PC-9 (cell line): ENCODE data around the gene SFN. TPM values are rescaled to one million over a fixed set of nuclear protein-coding genes. Genes with fewer than 3 reads are reported as not detected.

ENCODE experiments used
- BruUV-seq: library from RNA; stranded (reverse); fragments of 400-500 nt; replicated peaks from 2 replicates; lab custom pipeline; 2021; lab: Mats Ljungman, UMichigan
- CTCF ChIA-PET: fragments of 300-600 bp; sonication (Branson Sonifier 250); formaldehyde crosslinking; loops from one replicate; lab custom pipeline; 2022; ENCODE audit warnings: antibody characterized with exemption; lab: Charles Lee
- POLR2A ChIA-PET: fragments of 300-600 bp; sonication (Branson Sonifier 250); formaldehyde crosslinking; loops from one replicate; lab custom pipeline; 2022; ENCODE audit warnings: antibody characterized with exemption; ENCODE audit not compliant: unreplicated experiment; lab: Charles Lee
- DNase-seq, 2 experiments: peaks; one replicate each; pipeline versions ENCODE4 v3.0.0 to v3.0.0-alpha.2; 2015 to 2022; ENCODE audit warnings: mixed read lengths in 1 of 2
- H2AFZ ChIP-seq: fragments of 200-600 bp; sonication (generic); 2 replicates; pipeline ENCODE4 v1.8.1; 2017; ENCODE audit warnings: antibody characterized with exemption
- H3F3A ChIP-seq: fragments of 200-600 bp; sonication (generic); 2 replicates; pipeline ENCODE4 v1.8.1; 2017; ENCODE audit warnings: antibody characterized with exemption, mild to moderate bottlenecking, low read depth; ENCODE audit not compliant: insufficient read depth
- H3K27ac ChIP-seq: fragments of 200-600 bp; sonication (generic); 2 replicates; pipeline ENCODE4 v1.6.1; 2016; ENCODE audit warnings: mixed run types
- H3K27me3 ChIP-seq: fragments of 200-600 bp; sonication (generic); 2 replicates; pipeline ENCODE4 v1.6.1; 2016; ENCODE audit warnings: low read depth, mixed run types; ENCODE audit not compliant: insufficient read depth
- H3K36me3 ChIP-seq: fragments of 200-600 bp; sonication (generic); 2 replicates; pipeline ENCODE4 v1.6.1; 2016; ENCODE audit warnings: low read depth, mixed run types
- H3K4me1 ChIP-seq: fragments of 200-600 bp; sonication (generic); replicated peaks from 2 replicates; pipeline ENCODE4 v1.6.1; 2016; ENCODE audit warnings: mixed run types; ENCODE audit not compliant: insufficient read depth
- H3K4me2 ChIP-seq: fragments of 200-600 bp; sonication (generic); 2 replicates; pipeline ENCODE4 v1.6.1; 2017; ENCODE audit warnings: mixed run types
- H3K4me3 ChIP-seq: fragments of 200-600 bp; sonication (generic); 2 replicates; pipeline ENCODE4 v1.6.1; 2016; ENCODE audit warnings: mixed run types
- H3K79me2 ChIP-seq: fragments of 200-600 bp; sonication (generic); 2 replicates; pipeline ENCODE4 v1.6.1; 2017; ENCODE audit warnings: low read depth, mixed run types
- H3K9me2 ChIP-seq: fragments of 200-600 bp; sonication (generic); 2 replicates; pipeline ENCODE4 v1.8.1; 2017; ENCODE audit warnings: mild to moderate bottlenecking; ENCODE audit not compliant: insufficient read depth
- H3K9me3 ChIP-seq: fragments of 200-600 bp; sonication (generic); 2 replicates; pipeline ENCODE4 v1.8.1; 2016; ENCODE audit warnings: low read depth; ENCODE audit not compliant: insufficient read depth
- H4K20me1 ChIP-seq: fragments of 200-600 bp; sonication (generic); 2 replicates; pipeline ENCODE4 v1.8.1; 2017; ENCODE audit not compliant: insufficient read depth
- EZH2 ChIP-seq: fragments of 200-600 bp; sonication (generic); IDR thresholded peaks from 2 replicates; pipeline ENCODE4 v1.8.0; 2017; ENCODE audit warnings: antibody characterized with exemption, low read depth
- intact Hi-C: fragments of 100-400 bp; cut with micrococcal nuclease; formaldehyde crosslinking; loops from one replicate; pipeline ENCODE4 v1.10.0; 2022; ENCODE audit not compliant: unreplicated experiment
- total RNA-seq: library from RNA; stranded (reverse); gene quantifications from 2 replicates; pipeline ENCODE4 v1.2.3, GENCODE V29; 2021
- TF ChIP-seq, protein P1 (sequence below): fragments of 200-600 bp; sonication (generic); conservative IDR thresholded peaks from 2 replicates; pipeline ENCODE4 v1.6.1; 2017; ENCODE audit warnings: mixed run types, antibody characterized with exemption, mild to moderate bottlenecking, moderate library complexity

Gene SFN
- total RNA-seq, 1 experiment from 2014 or later = 326 TPM

- Histone ChIP-seq H3K36me3 (no peaks in the 10 kb centered on the region), H3K9me2 (no peaks in the 10 kb centered on the region), H3F3A (peaks cover 11% of the 10 kb centered on the region), H2AFZ (no peak overlapping the region), H3K27ac (no peak overlapping the region), H3K4me2 (no peak overlapping the region), H3K9me3 (no peaks in the 10 kb centered on the region), H3K4me1 (0 out of 2 replicates have a peak, but pooled peaks cover 4% of the 10 kb centered on the region), H3K27me3 (no peaks in the 10 kb centered on the region), H4K20me1 (no peaks in the 10 kb centered on the region), H3K4me3 (no peak overlapping the region), H3K79me2 (no peaks in the 10 kb centered on the region)
- peak; percentile 75 to 88 for DNase-seq
- BruUV-seq = no TSS peak
- ChIA-PET CTCF (no interaction called here), POLR2A (interaction anchor here (0.6 kb wide), 1 partner anchor 367 kb away, joined by 3 read pairs; no protein-coding TSS in a partner anchor)
- TF ChIP-seq, protein P1, sequence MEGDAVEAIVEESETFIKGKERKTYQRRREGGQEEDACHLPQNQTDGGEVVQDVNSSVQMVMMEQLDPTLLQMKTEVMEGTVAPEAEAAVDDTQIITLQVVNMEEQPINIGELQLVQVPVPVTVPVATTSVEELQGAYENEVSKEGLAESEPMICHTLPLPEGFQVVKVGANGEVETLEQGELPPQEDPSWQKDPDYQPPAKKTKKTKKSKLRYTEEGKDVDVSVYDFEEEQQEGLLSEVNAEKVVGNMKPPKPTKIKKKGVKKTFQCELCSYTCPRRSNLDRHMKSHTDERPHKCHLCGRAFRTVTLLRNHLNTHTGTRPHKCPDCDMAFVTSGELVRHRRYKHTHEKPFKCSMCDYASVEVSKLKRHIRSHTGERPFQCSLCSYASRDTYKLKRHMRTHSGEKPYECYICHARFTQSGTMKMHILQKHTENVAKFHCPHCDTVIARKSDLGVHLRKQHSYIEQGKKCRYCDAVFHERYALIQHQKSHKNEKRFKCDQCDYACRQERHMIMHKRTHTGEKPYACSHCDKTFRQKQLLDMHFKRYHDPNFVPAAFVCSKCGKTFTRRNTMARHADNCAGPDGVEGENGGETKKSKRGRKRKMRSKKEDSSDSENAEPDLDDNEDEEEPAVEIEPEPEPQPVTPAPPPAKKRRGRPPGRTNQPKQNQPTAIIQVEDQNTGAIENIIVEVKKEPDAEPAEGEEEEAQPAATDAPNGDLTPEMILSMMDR = no peak
- no peak for TF ChIP-seq EZH2
- intact Hi-C loops = no loop called here
These were observed 44.3 kb downstream of the SFN start for GRCh38 chr1:26907071-26907917.

GRCh38 chr1:26909951-26910342, 47.0 kb downstream of the SFN start:
- Histone ChIP-seq H3K9me3 (no peaks in the 10 kb centered on the region), H3K9me2 (no peaks in the 10 kb centered on the region), H4K20me1 (no peaks in the 10 kb centered on the region), H3K27ac (no peak overlapping the region), H3K27me3 (no peaks in the 10 kb centered on the region), H3K4me1 (peaks cover 16% of the 10 kb centered on the region), H3K4me2 (no peak overlapping the region), H3K4me3 (no peak overlapping the region), H3F3A (peaks cover 27% of the 10 kb centered on the region), H3K36me3 (no peaks in the 10 kb centered on the region), H2AFZ (no peak overlapping the region), H3K79me2 (no peaks in the 10 kb centered on the region)
- no TSS peak for BruUV-seq
- POLR2A ChIA-PET = no interaction called here
- intact Hi-C loops = no loop called here
- no peak for DNase-seq
- CTCF ChIA-PET = interaction anchor here (0.6 kb wide), 1 partner anchor 1015 kb away, joined by 8 read pairs; no protein-coding TSS in a partner anchor
- no peak for TF ChIP-seq EZH2
- TF ChIP-seq, protein P1 = no peak

DNA sequence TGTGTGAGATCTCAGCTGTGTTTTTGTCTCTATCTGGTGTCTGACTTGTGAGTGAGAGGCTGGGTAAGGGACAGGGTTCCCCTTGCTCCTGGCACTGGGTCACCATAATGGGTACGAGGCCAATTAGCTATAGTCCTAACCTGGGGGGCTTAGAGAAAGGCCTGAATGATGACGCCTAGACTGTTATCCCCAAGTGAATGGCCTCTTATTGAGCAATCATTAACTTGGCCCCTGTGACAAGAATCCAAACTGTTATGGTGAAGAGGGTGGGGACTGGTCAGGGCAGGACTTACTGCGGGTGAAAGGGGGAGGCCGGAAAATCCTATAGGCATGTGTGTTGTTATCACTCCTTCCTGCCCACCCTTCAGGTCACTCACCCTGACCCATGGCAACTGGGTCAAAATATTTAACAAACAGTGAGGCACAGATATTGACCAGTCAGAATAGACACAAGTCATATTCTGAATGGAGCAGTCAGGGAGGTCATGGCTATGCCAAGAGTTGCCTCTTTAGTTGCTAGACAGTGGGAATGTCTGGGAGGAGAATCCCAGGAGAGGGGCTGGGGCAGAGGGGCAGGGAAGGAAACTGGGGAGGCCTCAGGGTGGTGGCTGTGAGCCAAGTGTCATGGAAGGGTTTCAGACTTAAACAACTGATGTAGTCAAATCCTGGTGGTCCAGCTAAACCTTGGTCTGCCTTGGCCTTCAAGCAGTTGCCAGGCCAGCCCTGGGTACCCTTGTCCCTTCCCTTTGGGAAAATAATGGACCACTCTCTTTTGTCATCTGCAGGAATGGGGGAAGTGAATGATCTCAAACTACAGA, 47.6 kb downstream of the SFN start:
- Histone ChIP-seq H3K4me2 (no peak overlapping the region), H3K4me3 (no peak overlapping the region), H3F3A (peaks cover 33% of the 10 kb centered on the region), H3K27ac (no peak overlapping the region), H4K20me1 (no peaks in the 10 kb centered on the region), H3K9me2 (no peaks in the 10 kb centered on the region), H3K9me3 (no peaks in the 10 kb centered on the region), H3K27me3 (no peaks in the 10 kb centered on the region), H3K36me3 (no peaks in the 10 kb centered on the region), H3K4me1 (peaks cover 16% of the 10 kb centered on the region), H2AFZ (no peak overlapping the region), H3K79me2 (no peaks in the 10 kb centered on the region)
- DNase-seq = no peak
- ChIA-PET CTCF (interaction anchor here (0.6 kb wide), 1 partner anchor 1016 kb away, joined by 8 read pairs; no protein-coding TSS in a partner anchor), POLR2A (no interaction called here)
- no TSS peak for BruUV-seq
- TF ChIP-seq EZH2 = no peak
- TF ChIP-seq, protein P1 = no peak
- intact Hi-C loops = no loop called here
